HepG2 (cell line): ENCODE results near the gene C1orf116. TPM values are rescaled to one million over a fixed set of nuclear protein-coding genes. Genes with fewer than 3 reads are reported as not detected.
A peak's percentile ranks its signal among the peaks of the same experiment; 100 is the strongest.

Experiments used
- ARID4A ChIP-seq: sonication (generic); formaldehyde crosslinking; IDR thresholded peaks from 2 replicates; pipeline ENCODE4 v1.5.0; 2020; ENCODE audit warnings: mild to moderate bottlenecking, missing genetic modification reagents, borderline replicate concordance
- FOXA3 ChIP-seq: IDR thresholded peaks from 2 replicates; pipeline ENCODE4 v1.6.1; 2016; ENCODE audit warnings: missing genetic modification reagents, missing compliant biosample characterization
- GABPA ChIP-seq, 2 experiments: IDR thresholded peaks; 2 replicates each; pipeline ENCODE4 v1.6.1; 2011 to 2016; ENCODE audit warnings: low read depth in 2 of 2, low read length in 1 of 2, missing biosample characterization in 1 of 2, missing genetic modification characterization in 1 of 2
- GLI4 ChIP-seq: sonication (generic); formaldehyde crosslinking; IDR thresholded peaks from 2 replicates; pipeline ENCODE4 v1.5.1; 2020; ENCODE audit warnings: missing genetic modification reagents, mild to moderate bottlenecking, moderate library complexity, borderline replicate concordance
- HBP1 ChIP-seq: IDR thresholded peaks from 2 replicates; pipeline ENCODE4 v1.6.1; 2016; ENCODE audit warnings: low read depth, control low read depth
- JUN ChIP-seq: sonication (generic); formaldehyde crosslinking; IDR thresholded peaks from 2 replicates; pipeline ENCODE4 v1.4.0; 2020; ENCODE audit warnings: mild to moderate bottlenecking, missing genetic modification reagents
- REST ChIP-seq, 2 experiments: IDR thresholded peaks; 2 replicates each; pipeline ENCODE4 v1.6.1; 2011 to 2012; ENCODE audit warnings: low read length in 2 of 2, borderline replicate concordance in 1 of 2, low read depth in 1 of 2, mild to moderate bottlenecking in 1 of 2, moderate library complexity in 1 of 2
- RFX1 ChIP-seq: fragments of 450-650 bp; IDR thresholded peaks from 2 replicates; pipeline ENCODE4 v1.6.1; 2017
- SAP130 ChIP-seq: IDR thresholded peaks from 2 replicates; pipeline ENCODE4 v1.6.1; 2016; ENCODE audit warnings: low read depth
- SIX1 ChIP-seq: sonication (generic); formaldehyde crosslinking; IDR thresholded peaks from 2 replicates; pipeline ENCODE4 v1.4.0; 2020; ENCODE audit warnings: missing genetic modification reagents, borderline replicate concordance
- UBTF ChIP-seq: sonication (generic); formaldehyde crosslinking; IDR thresholded peaks from 2 replicates; pipeline ENCODE4 v1.4.0; 2020; ENCODE audit warnings: mild to moderate bottlenecking, missing genetic modification reagents
- ZMYM2 ChIP-seq: sonication (generic); formaldehyde crosslinking; IDR thresholded peaks from 2 replicates; pipeline ENCODE4 v1.8.0; 2022; ENCODE audit warnings: mild to moderate bottlenecking, missing genetic modification reagents
- ZMYM4 ChIP-seq: sonication (generic); formaldehyde crosslinking; IDR thresholded peaks from 2 replicates; pipeline ENCODE4 v1.8.1; 2023; ENCODE audit warnings: mild to moderate bottlenecking, missing genetic modification reagents
- ZNF333 ChIP-seq: sonication (generic); formaldehyde crosslinking; IDR thresholded peaks from 2 replicates; pipeline ENCODE4 v1.4.0; 2020; ENCODE audit warnings: mild to moderate bottlenecking, missing genetic modification reagents, borderline replicate concordance
- ZNF773 ChIP-seq: sonication (generic); formaldehyde crosslinking; IDR thresholded peaks from 2 replicates; pipeline ENCODE4 v1.4.0; 2020; ENCODE audit warnings: missing genetic modification reagents, borderline replicate concordance
- polyA plus RNA-seq, 8 experiments: library from polyadenylated mRNA; depleted of rRNA in 3 of 8; stranded (reverse) in 7 of 8; unstranded in 1 of 8; fragments of >200 nt; fragmentation: Illumina TruSeq in 4 of 8; extraction: Trizol in 4 of 8; gene quantifications; 2 replicates each; pipeline versions ENCODE4 v1.2.1 to v1.2.3, GENCODE V29; 2011 to 2016; ENCODE audit warnings: low read depth in 4 of 8, missing spikeins in 1 of 8, mixed read lengths in 1 of 8; ENCODE audit not compliant: insufficient read depth in 1 of 8
- total RNA-seq, 5 experiments: library from RNA; depleted of rRNA; stranded (reverse); fragments of >200 nt; fragmentation: Illumina TruSeq; extraction: Trizol; gene quantifications; 2 replicates each; pipeline ENCODE4 v1.2.3, GENCODE V29; 2016; ENCODE audit warnings: low read depth in 1 of 5

Gene C1orf116
- total and polyA plus RNA-seq, 2 of the 13 experiments (the other 11 are each of a cell fraction or from before 2014, with no cell fraction given): 0.51 to 0.95 TPM

- TF ChIP-seq REST (IDR thresholded peaks at IDR 0.05; ENCODE audit: borderline replicate concordance in 1 of 2, low read depth in 1 of 2, low read length in 2 of 2) (peak in 1 of 2 experiments; percentile 42; a peak in 1 of 4 replicates), ZNF333 (0 out of 2 replicates have a peak, but pooled peaks have one; percentile 22), JUN (CRISPR knock-in tag) (peak; percentile 25; the same call in 1 of the 2 replicates), HBP1 (CRISPR knock-in tag) (peak; percentile 32; the same call in 1 of the 2 replicates), RFX1 (peak; percentile 85), FOXA3 (CRISPR knock-in tag) (no peak), ARID4A (CRISPR knock-in tag) (peak; percentile 91; the same call in 1 of the 2 replicates), UBTF (peak; percentile 76), ZMYM4 (CRISPR knock-in tag) (peak; percentile 85), ZMYM2 (CRISPR knock-in tag) (0 out of 2 replicates have a peak, but pooled peaks have one; percentile 26), ZNF773 (CRISPR knock-in tag) (peak; percentile 30; the same call in 1 of the 2 replicates), GLI4 (CRISPR knock-in tag) (0 out of 2 replicates have a peak, but pooled peaks have one; percentile 54), GABPA (IDR thresholded peaks at IDR 0.05; ENCODE audit: low read depth, low read length) (no peak), GABPA (CRISPR knock-in tag; IDR thresholded peaks at IDR 0.05; ENCODE audit: low read depth) (peak; percentile 55; the same call in 1 of the 2 replicates), SAP130 (peak; percentile 94), SIX1 (CRISPR knock-in tag) (no peak)
Measured at GRCh38 chr1:207052911-207053769, 20.6 kb upstream of the C1orf116 start, which contains the start of gene PFKFB2 (continued).
